ENCODE results near the gene BEST3.

DNA sequence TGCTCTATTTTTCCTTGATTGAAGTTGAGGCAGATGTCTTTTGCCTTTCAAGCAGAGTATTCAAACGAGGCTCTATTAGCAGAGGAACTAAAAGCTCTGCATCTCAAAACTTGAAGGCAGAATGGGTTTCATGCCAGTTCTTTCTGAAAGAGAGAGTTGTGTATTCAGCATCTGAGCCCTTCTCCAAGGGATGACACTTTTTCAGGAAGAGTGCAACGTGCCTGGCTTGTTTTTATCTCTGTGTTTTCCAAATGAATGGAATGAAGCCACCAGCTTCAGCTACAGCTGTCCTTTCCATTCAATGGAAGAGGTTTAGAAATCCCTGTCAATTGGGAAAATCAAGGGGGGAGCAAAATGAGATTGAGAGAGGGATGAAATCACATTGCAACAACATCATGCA is 14.6 kb downstream of the BEST3 start:
- TF ChIP-seq, protein P1, sequence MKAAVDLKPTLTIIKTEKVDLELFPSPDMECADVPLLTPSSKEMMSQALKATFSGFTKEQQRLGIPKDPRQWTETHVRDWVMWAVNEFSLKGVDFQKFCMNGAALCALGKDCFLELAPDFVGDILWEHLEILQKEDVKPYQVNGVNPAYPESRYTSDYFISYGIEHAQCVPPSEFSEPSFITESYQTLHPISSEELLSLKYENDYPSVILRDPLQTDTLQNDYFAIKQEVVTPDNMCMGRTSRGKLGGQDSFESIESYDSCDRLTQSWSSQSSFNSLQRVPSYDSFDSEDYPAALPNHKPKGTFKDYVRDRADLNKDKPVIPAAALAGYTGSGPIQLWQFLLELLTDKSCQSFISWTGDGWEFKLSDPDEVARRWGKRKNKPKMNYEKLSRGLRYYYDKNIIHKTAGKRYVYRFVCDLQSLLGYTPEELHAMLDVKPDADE (IDR thresholded peaks at IDR 0.05) = no peak
- TF ChIP-seq CREB1 (CRISPR knock-in tag; IDR thresholded peaks at IDR 0.05; ENCODE audit: low read depth) (no peak), POLR2AphosphoS5 (IDR thresholded peaks at IDR 0.05; ENCODE audit: low read depth) (no peak), EZH2phosphoT487 (IDR thresholded peaks at IDR 0.05; ENCODE audit: unreplicated experiment) (no peak), JUNB (IDR thresholded peaks at IDR 0.05; ENCODE audit: unreplicated experiment) (no peak), EZH2 (IDR thresholded peaks at IDR 0.05; ENCODE audit: low read depth, unreplicated experiment) (no peak), NANOG (IDR thresholded peaks at IDR 0.05; ENCODE audit: borderline replicate concordance) (no peak), STAT1 (IDR thresholded peaks at IDR 0.05; ENCODE audit: unreplicated experiment) (no peak)
- TF ChIP-seq, protein P2, sequence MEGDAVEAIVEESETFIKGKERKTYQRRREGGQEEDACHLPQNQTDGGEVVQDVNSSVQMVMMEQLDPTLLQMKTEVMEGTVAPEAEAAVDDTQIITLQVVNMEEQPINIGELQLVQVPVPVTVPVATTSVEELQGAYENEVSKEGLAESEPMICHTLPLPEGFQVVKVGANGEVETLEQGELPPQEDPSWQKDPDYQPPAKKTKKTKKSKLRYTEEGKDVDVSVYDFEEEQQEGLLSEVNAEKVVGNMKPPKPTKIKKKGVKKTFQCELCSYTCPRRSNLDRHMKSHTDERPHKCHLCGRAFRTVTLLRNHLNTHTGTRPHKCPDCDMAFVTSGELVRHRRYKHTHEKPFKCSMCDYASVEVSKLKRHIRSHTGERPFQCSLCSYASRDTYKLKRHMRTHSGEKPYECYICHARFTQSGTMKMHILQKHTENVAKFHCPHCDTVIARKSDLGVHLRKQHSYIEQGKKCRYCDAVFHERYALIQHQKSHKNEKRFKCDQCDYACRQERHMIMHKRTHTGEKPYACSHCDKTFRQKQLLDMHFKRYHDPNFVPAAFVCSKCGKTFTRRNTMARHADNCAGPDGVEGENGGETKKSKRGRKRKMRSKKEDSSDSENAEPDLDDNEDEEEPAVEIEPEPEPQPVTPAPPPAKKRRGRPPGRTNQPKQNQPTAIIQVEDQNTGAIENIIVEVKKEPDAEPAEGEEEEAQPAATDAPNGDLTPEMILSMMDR (conservative IDR thresholded peaks at IDR 0.05; ENCODE audit: low read depth in 2 of 2) = no peak
- TF ChIP-seq, protein P3, sequence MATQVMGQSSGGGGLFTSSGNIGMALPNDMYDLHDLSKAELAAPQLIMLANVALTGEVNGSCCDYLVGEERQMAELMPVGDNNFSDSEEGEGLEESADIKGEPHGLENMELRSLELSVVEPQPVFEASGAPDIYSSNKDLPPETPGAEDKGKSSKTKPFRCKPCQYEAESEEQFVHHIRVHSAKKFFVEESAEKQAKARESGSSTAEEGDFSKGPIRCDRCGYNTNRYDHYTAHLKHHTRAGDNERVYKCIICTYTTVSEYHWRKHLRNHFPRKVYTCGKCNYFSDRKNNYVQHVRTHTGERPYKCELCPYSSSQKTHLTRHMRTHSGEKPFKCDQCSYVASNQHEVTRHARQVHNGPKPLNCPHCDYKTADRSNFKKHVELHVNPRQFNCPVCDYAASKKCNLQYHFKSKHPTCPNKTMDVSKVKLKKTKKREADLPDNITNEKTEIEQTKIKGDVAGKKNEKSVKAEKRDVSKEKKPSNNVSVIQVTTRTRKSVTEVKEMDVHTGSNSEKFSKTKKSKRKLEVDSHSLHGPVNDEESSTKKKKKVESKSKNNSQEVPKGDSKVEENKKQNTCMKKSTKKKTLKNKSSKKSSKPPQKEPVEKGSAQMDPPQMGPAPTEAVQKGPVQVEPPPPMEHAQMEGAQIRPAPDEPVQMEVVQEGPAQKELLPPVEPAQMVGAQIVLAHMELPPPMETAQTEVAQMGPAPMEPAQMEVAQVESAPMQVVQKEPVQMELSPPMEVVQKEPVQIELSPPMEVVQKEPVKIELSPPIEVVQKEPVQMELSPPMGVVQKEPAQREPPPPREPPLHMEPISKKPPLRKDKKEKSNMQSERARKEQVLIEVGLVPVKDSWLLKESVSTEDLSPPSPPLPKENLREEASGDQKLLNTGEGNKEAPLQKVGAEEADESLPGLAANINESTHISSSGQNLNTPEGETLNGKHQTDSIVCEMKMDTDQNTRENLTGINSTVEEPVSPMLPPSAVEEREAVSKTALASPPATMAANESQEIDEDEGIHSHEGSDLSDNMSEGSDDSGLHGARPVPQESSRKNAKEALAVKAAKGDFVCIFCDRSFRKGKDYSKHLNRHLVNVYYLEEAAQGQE (IDR thresholded peaks at IDR 0.05; ENCODE audit: unreplicated experiment) = no peak

Measured in GM23338 (cell line).